ENCODE data around the gene MFSD12. TPM values are rescaled to one million over a fixed set of nuclear protein-coding genes. Genes with fewer than 3 reads are reported as not detected.

Gene MFSD12
- total RNA-seq, 1 experiment from 2014 or later = 121 TPM

- ChIA-PET CTCF (no interaction called here), POLR2A (ENCODE audit: unreplicated experiment) (no interaction called here)
- intact Hi-C loops (cut with micrococcal nuclease) = no loop called here
Measured at GRCh38 chr19:3497757-3498520, 59.4 kb downstream of the MFSD12 start.

DNA sequence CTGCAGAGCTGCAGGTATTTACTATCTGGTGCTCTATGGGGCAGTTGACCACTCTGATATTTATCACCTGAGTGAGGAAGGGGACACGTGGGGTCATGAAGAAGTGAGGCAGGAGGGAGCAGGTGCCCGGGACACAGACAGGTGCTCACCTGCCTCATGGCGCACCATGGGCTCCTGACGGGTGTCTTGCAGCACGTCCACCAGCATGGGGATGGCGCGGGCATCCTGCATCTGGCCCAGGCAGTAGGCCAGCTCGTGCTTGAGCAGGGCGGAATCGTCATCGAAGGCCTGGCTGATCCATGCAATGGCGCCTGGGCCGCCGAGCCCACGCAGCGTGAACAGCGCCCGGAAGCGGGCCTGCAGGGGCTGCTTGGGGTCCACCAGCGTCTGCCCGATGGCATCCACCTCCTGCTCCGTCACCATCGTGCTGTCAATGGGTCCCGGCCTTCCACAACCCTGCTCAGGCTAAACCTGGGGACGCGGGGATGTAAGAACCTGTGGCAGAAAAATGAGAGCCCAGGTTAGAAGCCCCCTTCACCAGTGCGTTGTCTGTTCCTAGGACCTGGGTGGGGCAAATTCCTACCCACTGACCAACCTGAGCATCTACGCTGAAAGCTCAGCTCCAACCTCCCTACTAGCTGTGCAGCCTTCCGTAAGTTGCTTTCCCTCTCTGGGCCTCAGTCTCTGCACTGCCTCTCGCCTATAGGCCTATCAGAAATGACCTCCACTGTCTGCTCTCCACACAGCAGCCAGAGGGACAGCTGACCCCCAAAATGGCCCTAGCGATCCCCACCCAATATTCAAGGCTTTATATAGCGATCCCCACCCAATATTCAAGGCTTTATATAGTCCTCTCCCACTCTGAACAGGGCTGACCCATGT lies 60.8 kb downstream of the MFSD12 start:
- POLR2A ChIA-PET (ENCODE audit: unreplicated experiment) = no interaction called here
- Histone ChIP-seq H3K9me3 (ENCODE audit: low read length) (no peaks in the 10 kb centered on the region), H3K4me2 (ENCODE audit: low read length) (no peak overlapping the region), H3K27me3 (ENCODE audit: low read length) (no peaks in the 10 kb centered on the region), H3K4me1 (ENCODE audit: insufficient read depth, low read length) (0 out of 2 replicates have a peak, but pooled peaks cover 10% of the 10 kb centered on the region), H4K20me1 (ENCODE audit: low read length) (no peaks in the 10 kb centered on the region), H2AFZ (ENCODE audit: low read length) (no peak overlapping the region), H3K27ac (ENCODE audit: low read length) (no peak overlapping the region), H3K4me3 (ENCODE audit: low read length) (no peak overlapping the region), H3K79me2 (ENCODE audit: low read length) (peaks cover 33% of the 10 kb centered on the region), H3K36me3 (ENCODE audit: low read depth, low read length) (no peaks in the 10 kb centered on the region; the same call in 1 of the 2 replicates), H3K9me2 (replicated peaks; ENCODE audit: low read length) (no peaks in the 10 kb centered on the region), H3F3A (ENCODE audit: low read length, unreplicated experiment) (no peaks in the 10 kb centered on the region), H3K9ac (ENCODE audit: low read length) (no peak overlapping the region)
- DNase-seq (no peak), ATAC-seq (no peak)
- CTCF ChIA-PET = no interaction called here
- intact Hi-C loops (cut with micrococcal nuclease) = no loop called here
- no peak for TF ChIP-seq EZH2phosphoT487 (IDR thresholded peaks at IDR 0.05; ENCODE audit: borderline replicate concordance, low read length)
- TF ChIP-seq CTCF (conservative IDR thresholded peaks at IDR 0.05; ENCODE audit: low read depth, low read length) = no peak
- TF ChIP-seq EZH2 (IDR thresholded peaks at IDR 0.05; ENCODE audit: low read length, unreplicated experiment) = no peak
- BruUV-seq (replicated peaks) = no TSS peak

More at GRCh38 chr19:3497757-3498520, 59.4 kb downstream of the MFSD12 start:
- Histone ChIP-seq H3K27me3 (ENCODE audit: low read length) (no peaks in the 10 kb centered on the region), H3K9ac (ENCODE audit: low read length) (no peak overlapping the region), H3K36me3 (ENCODE audit: low read depth, low read length) (no peaks in the 10 kb centered on the region; the same call in 1 of the 2 replicates), H3K79me2 (ENCODE audit: low read length) (peaks cover 33% of the 10 kb centered on the region), H3K27ac (ENCODE audit: low read length) (no peak overlapping the region), H3K4me3 (ENCODE audit: low read length) (no peak overlapping the region), H4K20me1 (ENCODE audit: low read length) (no peaks in the 10 kb centered on the region), H3K4me1 (ENCODE audit: insufficient read depth, low read length) (0 out of 2 replicates have a peak, but pooled peaks cover 10% of the 10 kb centered on the region), H3K9me2 (replicated peaks; ENCODE audit: low read length) (no peaks in the 10 kb centered on the region), H2AFZ (ENCODE audit: low read length) (no peak overlapping the region), H3K4me2 (ENCODE audit: low read length) (no peak overlapping the region), H3K9me3 (ENCODE audit: low read length) (no peaks in the 10 kb centered on the region), H3F3A (ENCODE audit: low read length, unreplicated experiment) (no peaks in the 10 kb centered on the region)
- ATAC-seq = no peak
- BruUV-seq (replicated peaks) = no TSS peak
- DNase-seq = no peak
- TF ChIP-seq EZH2phosphoT487 (IDR thresholded peaks at IDR 0.05; ENCODE audit: borderline replicate concordance, low read length) = no peak
- no peak for TF ChIP-seq CTCF (conservative IDR thresholded peaks at IDR 0.05; ENCODE audit: low read depth, low read length)
- TF ChIP-seq EZH2 (IDR thresholded peaks at IDR 0.05; ENCODE audit: low read length, unreplicated experiment) = no peak

All from PC-3 (cell line).